ENCODE data around the gene INTS1. TPM values are rescaled to one million over a fixed set of nuclear protein-coding genes. Genes with fewer than 3 reads are reported as not detected.

INTS1 gene
- total RNA-seq, 1 donor from 2014 or later = 81.9 TPM

DNA sequence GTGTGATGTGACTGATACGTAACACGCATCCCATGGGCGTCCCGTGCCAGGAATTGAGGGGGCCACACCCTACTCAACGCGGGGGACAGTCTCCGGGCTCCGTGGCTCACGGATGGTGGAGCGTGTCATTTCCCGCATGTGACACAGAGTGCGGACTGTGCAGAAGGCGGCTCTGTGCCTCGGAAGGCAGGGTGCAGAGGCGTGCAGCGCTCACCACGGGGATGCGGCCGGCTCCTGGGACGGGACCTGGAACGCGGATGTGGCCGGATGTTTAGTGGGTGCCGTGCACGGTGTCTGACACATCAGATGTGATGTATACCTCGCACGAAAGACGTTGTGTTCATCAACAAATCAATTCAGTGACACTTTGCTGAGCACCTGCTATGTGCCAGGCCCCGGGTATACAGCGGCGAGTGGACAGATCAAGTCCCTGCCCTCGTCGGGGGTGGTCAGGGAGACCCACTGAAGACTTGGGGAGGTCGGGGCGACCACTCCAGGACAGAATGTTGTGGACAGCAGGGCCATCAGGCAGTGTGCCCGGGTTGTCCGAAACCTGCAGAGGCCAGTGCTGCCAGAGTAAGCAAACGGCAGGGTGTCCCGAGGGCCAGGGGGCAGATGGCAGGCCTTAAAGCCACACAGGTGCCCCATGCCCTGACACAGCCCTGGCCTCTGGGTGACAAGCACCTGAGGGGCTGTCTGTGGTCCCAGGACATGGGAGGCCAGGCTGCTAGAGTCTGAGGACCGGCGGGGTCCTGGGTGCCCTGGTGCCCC, 83.0 kb downstream of the INTS1 start:
- Mint-ChIP-seq H3K9me3 (ENCODE audit: unreplicated experiment) (peaks cover 3% of the 10 kb centered on the region), H3K36me3 (ENCODE audit: low read depth, unreplicated experiment) (no peaks in the 10 kb centered on the region), H3K4me3 (ENCODE audit: unreplicated experiment) (no peak overlapping the region), H3K27ac (ENCODE audit: unreplicated experiment) (no peak overlapping the region), H3K4me1 (ENCODE audit: low read depth, unreplicated experiment) (peaks cover 5% of the 10 kb centered on the region), H3K27me3 (ENCODE audit: low read depth, unreplicated experiment) (peaks cover 36% of the 10 kb centered on the region)
- no peaks in the 10 kb centered on the region for H4K20me1 ChIP-seq (ENCODE audit: insufficient read depth, low read length)
- H3K79me2 ChIP-seq (ENCODE audit: insufficient read depth, low read length) = no peaks in the 10 kb centered on the region
- H3K9ac ChIP-seq (ENCODE audit: low read length) = no peak overlapping the region
- no peaks in the 10 kb centered on the region for H3K36me3 ChIP-seq (ENCODE audit: insufficient read depth, low read length)
- H3K4me2 ChIP-seq (ENCODE audit: low read length) = no peak overlapping the region
- H3K9me3 ChIP-seq (ENCODE audit: insufficient read depth, low read depth, low read length) = no peaks in the 10 kb centered on the region
- H3K4me1 ChIP-seq (ENCODE audit: insufficient read depth, low read length) = peaks cover 9% of the 10 kb centered on the region
- no peak overlapping the region for H2AFZ ChIP-seq (ENCODE audit: low read depth, low read length)
- H3K27ac ChIP-seq (ENCODE audit: low read depth, low read length) = no peak overlapping the region
- TF ChIP-seq, protein P1, sequence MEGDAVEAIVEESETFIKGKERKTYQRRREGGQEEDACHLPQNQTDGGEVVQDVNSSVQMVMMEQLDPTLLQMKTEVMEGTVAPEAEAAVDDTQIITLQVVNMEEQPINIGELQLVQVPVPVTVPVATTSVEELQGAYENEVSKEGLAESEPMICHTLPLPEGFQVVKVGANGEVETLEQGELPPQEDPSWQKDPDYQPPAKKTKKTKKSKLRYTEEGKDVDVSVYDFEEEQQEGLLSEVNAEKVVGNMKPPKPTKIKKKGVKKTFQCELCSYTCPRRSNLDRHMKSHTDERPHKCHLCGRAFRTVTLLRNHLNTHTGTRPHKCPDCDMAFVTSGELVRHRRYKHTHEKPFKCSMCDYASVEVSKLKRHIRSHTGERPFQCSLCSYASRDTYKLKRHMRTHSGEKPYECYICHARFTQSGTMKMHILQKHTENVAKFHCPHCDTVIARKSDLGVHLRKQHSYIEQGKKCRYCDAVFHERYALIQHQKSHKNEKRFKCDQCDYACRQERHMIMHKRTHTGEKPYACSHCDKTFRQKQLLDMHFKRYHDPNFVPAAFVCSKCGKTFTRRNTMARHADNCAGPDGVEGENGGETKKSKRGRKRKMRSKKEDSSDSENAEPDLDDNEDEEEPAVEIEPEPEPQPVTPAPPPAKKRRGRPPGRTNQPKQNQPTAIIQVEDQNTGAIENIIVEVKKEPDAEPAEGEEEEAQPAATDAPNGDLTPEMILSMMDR (IDR thresholded peaks at IDR 0.05; ENCODE audit: insufficient read depth, low read depth, low read length) = no peak
- FAIRE-seq = no peak
- DNase-seq (ENCODE audit: low read depth) = no peak
- peaks cover 8% of the 10 kb centered on the region for H3K27me3 ChIP-seq (ENCODE audit: insufficient read depth, low read length)
- no peak overlapping the region for H3K4me3 ChIP-seq (ENCODE audit: insufficient read depth, low read depth, low read length)

Other genes starting within 250 kb of the INTS1 start
- gene MICALL2, start 44.9 kb downstream of the INTS1 start, total RNA-seq = 41.5 and 43.4 TPM in 2 replicates
- gene MAFK, start 26.3 kb upstream of the INTS1 start, total RNA-seq = 36.2 and 36.6 TPM in 2 replicates
- 1.8 and 2.1 TPM in 2 replicates for gene TMEM184A, start 51.8 kb upstream of the INTS1 start, total RNA-seq
- gene PSMG3, start 65.6 kb upstream of the INTS1 start, total RNA-seq = 30.3 and 33.6 TPM in 2 replicates
- 18.0 and 19.7 TPM in 2 replicates for gene ELFN1, start 165.9 kb upstream of the INTS1 start, total RNA-seq